GM13977 (cell line): ENCODE results near the gene SRSF12.

Experiments used
- DNase-seq: peaks from one replicate; pipeline ENCODE4 v3.0.0; 2012; ENCODE audit warnings: low spot score
- in situ Hi-C: fragments of 300-500 bp; cut with MboI; formaldehyde crosslinking; loops from one replicate; pipeline ENCODE4 v1.12.0; 2022; ENCODE audit warnings: low sequenced_read_pairs, low pct_unique_long_range_greater_than_20kb, mixed read lengths, inconsistent platforms; ENCODE audit not compliant: unreplicated experiment
- TF ChIP-seq, protein P1 (sequence below): IDR thresholded peaks from 2 replicates; pipeline ENCODE4 v1.5.1; 2012; ENCODE audit warnings: mild to moderate bottlenecking, control low read depth; ENCODE audit not compliant: insufficient read depth; ENCODE audit errors: extremely low read depth, missing control alignments

Gene SRSF12

DNA sequence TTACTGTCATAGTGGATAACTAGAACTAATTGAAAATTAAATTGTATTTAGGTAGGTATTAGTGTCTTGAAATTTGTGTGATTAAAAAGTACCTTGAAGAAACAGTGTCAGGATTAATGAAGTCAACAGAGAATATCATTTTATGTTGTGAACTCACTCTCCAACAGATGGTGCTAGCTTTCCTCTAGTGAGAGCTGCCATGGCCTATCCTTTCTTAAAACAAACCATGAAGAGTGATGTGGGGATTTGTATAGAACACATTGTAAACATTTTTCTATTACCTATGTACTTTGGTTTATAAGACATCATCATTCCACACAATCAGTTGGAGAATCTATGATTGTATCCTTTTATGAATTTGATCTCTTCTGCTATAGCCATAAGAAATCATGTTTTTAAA is 4.8 kb upstream of the SRSF12 start:
- peak; percentile 59 for DNase-seq
- TF ChIP-seq, protein P1, sequence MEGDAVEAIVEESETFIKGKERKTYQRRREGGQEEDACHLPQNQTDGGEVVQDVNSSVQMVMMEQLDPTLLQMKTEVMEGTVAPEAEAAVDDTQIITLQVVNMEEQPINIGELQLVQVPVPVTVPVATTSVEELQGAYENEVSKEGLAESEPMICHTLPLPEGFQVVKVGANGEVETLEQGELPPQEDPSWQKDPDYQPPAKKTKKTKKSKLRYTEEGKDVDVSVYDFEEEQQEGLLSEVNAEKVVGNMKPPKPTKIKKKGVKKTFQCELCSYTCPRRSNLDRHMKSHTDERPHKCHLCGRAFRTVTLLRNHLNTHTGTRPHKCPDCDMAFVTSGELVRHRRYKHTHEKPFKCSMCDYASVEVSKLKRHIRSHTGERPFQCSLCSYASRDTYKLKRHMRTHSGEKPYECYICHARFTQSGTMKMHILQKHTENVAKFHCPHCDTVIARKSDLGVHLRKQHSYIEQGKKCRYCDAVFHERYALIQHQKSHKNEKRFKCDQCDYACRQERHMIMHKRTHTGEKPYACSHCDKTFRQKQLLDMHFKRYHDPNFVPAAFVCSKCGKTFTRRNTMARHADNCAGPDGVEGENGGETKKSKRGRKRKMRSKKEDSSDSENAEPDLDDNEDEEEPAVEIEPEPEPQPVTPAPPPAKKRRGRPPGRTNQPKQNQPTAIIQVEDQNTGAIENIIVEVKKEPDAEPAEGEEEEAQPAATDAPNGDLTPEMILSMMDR, result peak; percentile 62
- in situ Hi-C loops, result no loop called here

DNA sequence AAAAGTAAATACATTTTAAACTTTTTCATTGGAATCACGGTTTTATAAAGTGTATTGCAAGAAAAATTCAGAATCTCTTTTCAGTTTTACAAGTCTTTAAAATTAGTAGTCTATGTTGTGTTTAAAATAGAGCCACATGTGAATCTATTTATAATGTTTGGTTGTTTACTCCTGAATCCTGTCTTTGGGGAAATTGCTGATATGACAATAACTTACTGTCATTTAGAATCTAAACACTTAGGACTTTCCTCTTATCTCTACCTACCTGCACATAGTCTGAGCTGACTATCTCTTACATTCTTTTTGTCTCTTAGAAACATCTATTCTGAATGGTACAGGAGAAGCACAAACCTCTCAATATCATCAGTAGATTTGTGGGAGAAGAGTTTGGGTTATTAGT is 4.1 kb upstream of the SRSF12 start:
- in situ Hi-C loops, result no loop called here
- TF ChIP-seq, protein P1, result no peak
- DNase-seq, result no peak

DNA sequence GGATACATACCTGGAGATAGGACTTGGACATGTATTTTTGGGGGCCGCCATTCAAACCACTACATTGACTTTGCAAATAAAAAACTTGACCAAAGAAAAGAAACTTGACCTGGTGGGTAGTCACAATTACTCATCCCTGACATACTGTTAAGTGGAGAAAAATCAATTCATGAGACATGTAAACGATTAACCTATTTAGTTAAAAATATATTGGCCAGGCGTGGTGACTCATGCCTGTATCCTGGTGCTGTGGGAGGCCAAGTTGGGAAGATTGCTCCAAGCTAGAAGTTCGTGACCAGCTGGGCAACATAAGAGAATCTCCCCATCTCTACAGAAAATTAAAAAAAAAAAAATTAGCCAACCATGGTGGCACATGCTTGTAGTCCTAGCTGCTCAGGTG is 2.5 kb upstream of the SRSF12 start:
- in situ Hi-C loops, result no loop called here
- DNase-seq, result no peak
- TF ChIP-seq, protein P1, result no peak

DNA sequence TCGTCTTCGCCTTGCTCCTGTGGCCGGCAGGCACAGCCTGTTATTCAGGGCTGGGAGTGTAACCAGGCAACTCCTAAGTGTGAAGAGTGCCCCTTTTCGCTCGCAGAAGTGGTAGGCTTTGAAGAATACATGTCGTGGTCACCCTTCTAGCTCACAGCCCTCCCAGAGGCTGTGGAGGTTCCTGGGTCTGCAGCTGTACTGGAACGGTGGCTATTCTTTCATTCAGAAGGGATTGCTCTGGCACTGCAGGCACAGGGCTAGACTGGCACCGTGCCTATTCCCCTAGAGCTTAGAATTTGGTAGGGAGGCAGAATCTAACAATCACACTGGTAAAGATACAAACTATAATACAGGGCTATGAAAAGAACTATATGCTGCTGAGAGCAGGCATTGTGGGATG is 1.1 kb upstream of the SRSF12 start:
- TF ChIP-seq, protein P1, result no peak
- DNase-seq, result peak; percentile 22
- in situ Hi-C loops, result no loop called here

DNA sequence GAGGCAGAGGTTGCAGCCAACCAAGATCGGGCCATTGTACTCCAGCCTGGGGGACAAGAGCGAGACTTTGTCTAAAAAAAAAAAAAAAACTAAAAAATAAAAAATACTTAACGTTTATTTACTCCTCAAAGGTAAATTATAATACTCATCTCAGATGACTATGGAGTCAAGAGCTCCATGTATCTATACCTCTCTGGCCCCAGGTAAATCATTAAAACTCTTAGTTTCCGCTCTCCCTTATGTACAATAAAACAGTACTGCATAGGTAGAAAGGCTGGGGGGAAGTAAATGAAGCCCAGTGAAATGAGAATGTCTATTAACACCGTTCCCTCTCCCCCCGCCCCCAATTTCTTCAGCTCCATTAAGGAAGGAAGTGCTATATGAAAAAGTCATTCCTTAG is 1.2 kb downstream of the SRSF12 start:
- in situ Hi-C loops, result no loop called here
- TF ChIP-seq, protein P1, result no peak
- DNase-seq, result no peak

DNA sequence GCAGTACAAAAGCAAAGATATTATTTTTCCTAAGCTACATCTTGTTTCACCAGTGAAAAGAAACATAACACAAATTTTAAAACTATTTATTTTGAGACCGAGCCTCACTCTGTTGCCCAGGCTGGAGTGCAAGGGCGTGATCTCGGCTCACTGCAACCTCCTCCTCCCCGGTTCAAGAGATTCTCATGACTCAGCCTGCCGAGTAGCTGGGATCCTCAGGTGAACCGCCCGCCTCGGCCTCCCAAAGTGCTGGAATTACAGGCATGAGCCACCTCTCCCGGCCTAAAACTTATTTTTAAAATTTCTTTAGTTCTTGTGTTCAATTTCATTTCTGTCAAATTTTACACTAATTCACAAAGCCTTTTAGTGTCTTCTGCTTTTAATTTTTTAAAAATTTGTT is 5.9 kb downstream of the SRSF12 start:
- no peak for DNase-seq
- in situ Hi-C loops, result no loop called here

More for the DNA sequence above, 5.9 kb downstream of the SRSF12 start:
- TF ChIP-seq, protein P1, result no peak
